Left ventricle myocardium inferior (tissue), 1 donor: Measurements from ENCODE around the gene PPP2R2B. TPM values are rescaled to one million over a fixed set of nuclear protein-coding genes. Genes with fewer than 3 reads are reported as not detected.

Experiments
- DNase-seq: peaks from one replicate; pipeline ENCODE4 v3.0.0-alpha.2; 2020
- H3K27ac ChIP-seq: fragments of 200-600 bp; replicated peaks from 2 replicates; pipeline ENCODE4 v1.8.0; 2021
- H3K27me3 ChIP-seq: fragments of 200-600 bp; 2 replicates; pipeline ENCODE4 v1.8.0; 2021; ENCODE audit warnings: low read depth
- H3K36me3 ChIP-seq: fragments of 200-600 bp; 2 replicates; pipeline ENCODE4 v1.8.0; 2021
- H3K4me1 ChIP-seq: fragments of 200-600 bp; 2 replicates; pipeline ENCODE4 v1.8.0; 2021
- H3K4me3 ChIP-seq: fragments of 200-600 bp; 2 replicates; pipeline ENCODE4 v1.8.0; 2021; ENCODE audit warnings: mild to moderate bottlenecking, moderate library complexity
- H3K9me3 ChIP-seq: fragments of 200-600 bp; replicated peaks from 2 replicates; pipeline ENCODE4 v1.8.0; 2021
- intact Hi-C: fragments of 100-400 bp; cut with micrococcal nuclease; formaldehyde crosslinking; loops from one replicate; pipeline ENCODE4 v1.11.0; 2022
- total RNA-seq: library from RNA; stranded (reverse); fragmentation: NEBNext Ultra II Directional; extraction: Animal tissue kit (Norgen Biotek cat#: 25700); gene quantifications from one replicate; pipeline ENCODE4 v1.2.1, GENCODE V29; 2021
- TF ChIP-seq, protein P1 (sequence below): fragments of 200-600 bp; IDR thresholded peaks from 2 replicates; pipeline ENCODE4 v1.8.0; 2021; ENCODE audit warnings: antibody characterized with exemption, mild to moderate bottlenecking, borderline replicate concordance
- donor health status: DM: no; HTN: yes; CAD: no; lungs with severe emphysema.

PPP2R2B gene
- total RNA-seq, 1 donor from 2014 or later, result 0.11 TPM

DNA sequence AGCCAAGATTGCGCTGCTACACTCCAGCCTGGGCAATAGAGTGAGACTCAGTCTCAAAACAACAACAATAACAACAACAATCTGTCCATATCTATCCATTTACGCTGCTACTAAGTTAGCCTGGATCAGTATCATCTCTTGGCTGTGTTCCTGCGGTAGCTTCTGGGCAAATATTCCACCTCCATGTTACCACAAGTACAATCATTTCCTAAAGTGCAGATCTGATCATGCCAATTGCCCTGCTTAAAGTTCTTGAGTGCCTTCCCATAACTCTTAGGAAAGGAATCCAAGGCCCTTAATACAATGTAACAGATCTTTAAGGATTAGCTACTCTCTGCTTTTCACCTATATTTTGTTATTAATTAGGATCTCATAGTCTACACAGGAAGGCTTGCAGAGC lies 15.4 kb upstream of the PPP2R2B start:
- intact Hi-C loops, result no loop called here

GRCh38 chr5:146892231-146892630 lies 13.7 kb upstream of the PPP2R2B start:
- no peaks in the 10 kb centered on the region for H3K27me3 ChIP-seq
- no peak overlapping the region for H3K4me3 ChIP-seq
- DNase-seq, result no peak
- no peaks in the 10 kb centered on the region for H3K9me3 ChIP-seq
- TF ChIP-seq, protein P1, sequence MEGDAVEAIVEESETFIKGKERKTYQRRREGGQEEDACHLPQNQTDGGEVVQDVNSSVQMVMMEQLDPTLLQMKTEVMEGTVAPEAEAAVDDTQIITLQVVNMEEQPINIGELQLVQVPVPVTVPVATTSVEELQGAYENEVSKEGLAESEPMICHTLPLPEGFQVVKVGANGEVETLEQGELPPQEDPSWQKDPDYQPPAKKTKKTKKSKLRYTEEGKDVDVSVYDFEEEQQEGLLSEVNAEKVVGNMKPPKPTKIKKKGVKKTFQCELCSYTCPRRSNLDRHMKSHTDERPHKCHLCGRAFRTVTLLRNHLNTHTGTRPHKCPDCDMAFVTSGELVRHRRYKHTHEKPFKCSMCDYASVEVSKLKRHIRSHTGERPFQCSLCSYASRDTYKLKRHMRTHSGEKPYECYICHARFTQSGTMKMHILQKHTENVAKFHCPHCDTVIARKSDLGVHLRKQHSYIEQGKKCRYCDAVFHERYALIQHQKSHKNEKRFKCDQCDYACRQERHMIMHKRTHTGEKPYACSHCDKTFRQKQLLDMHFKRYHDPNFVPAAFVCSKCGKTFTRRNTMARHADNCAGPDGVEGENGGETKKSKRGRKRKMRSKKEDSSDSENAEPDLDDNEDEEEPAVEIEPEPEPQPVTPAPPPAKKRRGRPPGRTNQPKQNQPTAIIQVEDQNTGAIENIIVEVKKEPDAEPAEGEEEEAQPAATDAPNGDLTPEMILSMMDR, result no peak
- H3K36me3 ChIP-seq, result no peaks in the 10 kb centered on the region
- intact Hi-C loops, result no loop called here
- H3K27ac ChIP-seq, result no peak overlapping the region
- H3K4me1 ChIP-seq, result no peaks in the 10 kb centered on the region

More for the DNA sequence above, 15.4 kb upstream of the PPP2R2B start:
- H3K4me1 ChIP-seq, result no peaks in the 10 kb centered on the region
- DNase-seq, result no peak
- H3K27me3 ChIP-seq, result no peaks in the 10 kb centered on the region
- TF ChIP-seq, protein P1, result no peak
- peaks cover 8% of the 10 kb centered on the region for H3K9me3 ChIP-seq
- no peaks in the 10 kb centered on the region for H3K36me3 ChIP-seq
- no peak overlapping the region for H3K27ac ChIP-seq
- H3K4me3 ChIP-seq, result no peak overlapping the region

DNA sequence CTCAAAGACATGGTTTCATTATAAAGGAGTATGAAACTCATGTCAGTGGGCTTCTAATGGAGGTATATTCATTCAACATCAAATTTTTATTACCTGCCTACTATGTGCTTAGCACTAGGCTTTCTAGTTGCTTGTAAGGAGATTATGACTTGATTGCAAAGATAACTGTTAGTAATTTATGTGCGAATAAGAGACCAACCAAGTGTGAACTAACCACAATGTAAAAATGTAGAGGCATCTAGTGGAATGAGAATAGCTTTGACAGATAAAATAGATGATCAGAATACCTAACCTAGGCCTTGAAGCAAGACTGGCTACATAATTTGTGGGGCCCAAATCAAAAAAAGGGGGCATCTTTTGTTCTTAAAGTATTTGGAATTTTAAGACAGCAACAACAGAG lies 13.0 kb upstream of the PPP2R2B start:
- intact Hi-C loops, result no loop called here
- H3K9me3 ChIP-seq, result no peaks in the 10 kb centered on the region
- no peaks in the 10 kb centered on the region for H3K27me3 ChIP-seq
- no peaks in the 10 kb centered on the region for H3K4me1 ChIP-seq
- no peak overlapping the region for H3K27ac ChIP-seq
- no peak for DNase-seq
- no peak overlapping the region for H3K4me3 ChIP-seq
- H3K36me3 ChIP-seq, result no peaks in the 10 kb centered on the region
- TF ChIP-seq, protein P1, result no peak

- no peaks in the 10 kb centered on the region for H3K4me1 ChIP-seq
- no peak overlapping the region for H3K27ac ChIP-seq
- no peaks in the 10 kb centered on the region for H3K9me3 ChIP-seq
- H3K27me3 ChIP-seq, result no peaks in the 10 kb centered on the region
- no peaks in the 10 kb centered on the region for H3K36me3 ChIP-seq
- no peak for DNase-seq
- intact Hi-C loops, result no loop called here
- TF ChIP-seq, protein P1, result no peak
- H3K4me3 ChIP-seq, result no peak overlapping the region
These were observed 12.3 kb upstream of the PPP2R2B start for GRCh38 chr5:146890731-146891440.

- H3K4me3 ChIP-seq, result no peak overlapping the region
- no peaks in the 10 kb centered on the region for H3K4me1 ChIP-seq
- intact Hi-C loops, result no loop called here
- DNase-seq, result no peak
- H3K36me3 ChIP-seq, result no peaks in the 10 kb centered on the region
- H3K27me3 ChIP-seq, result no peaks in the 10 kb centered on the region
- TF ChIP-seq, protein P1, result no peak
- H3K9me3 ChIP-seq, result no peaks in the 10 kb centered on the region
- no peak overlapping the region for H3K27ac ChIP-seq
These were observed 11.5 kb upstream of the PPP2R2B start for GRCh38 chr5:146890066-146890465.
